Lung (tissue), 12 donors: ENCODE measurements around the gene RAB11FIP3. TPM values are rescaled to one million over a fixed set of nuclear protein-coding genes. Genes with fewer than 3 reads are reported as not detected.

ENCODE experiments used
- ATAC-seq: fragments of 200-7000 bp; cut with Tn5 transposase; one replicate; pipeline ENCODE4 v1.9.1; 2020; ENCODE audit warnings: moderate number of reproducible peaks; ENCODE audit not compliant: insufficient read depth, low FRiP score
- DNase-seq, 3 donors: peaks; one replicate each; pipeline ENCODE4 v3.0.0-alpha.2; 2013 to 2017
- H3K27ac ChIP-seq, 2 donors: one replicate each; pipeline ENCODE4 v1.5.1; 2013; ENCODE audit warnings: mild to moderate bottlenecking in 2 of 2, moderate library complexity in 2 of 2, control low read depth in 1 of 2, inconsistent platforms in 1 of 2, low read depth in 1 of 2, low read length in 1 of 2
- H3K27me3 ChIP-seq, 3 donors: one replicate each; pipeline ENCODE4 v1.5.1; 2013; ENCODE audit warnings: low read length in 2 of 3; ENCODE audit not compliant: control insufficient read depth in 3 of 3, insufficient read depth in 3 of 3
- H3K36me3 ChIP-seq, 4 donors: one replicate each; pipeline ENCODE4 v1.5.1; 2013; ENCODE audit warnings: low read length in 4 of 4, mild to moderate bottlenecking in 1 of 4, moderate library complexity in 1 of 4; ENCODE audit not compliant: control insufficient read depth in 4 of 4, insufficient read depth in 4 of 4
- H3K4me1 ChIP-seq, 5 donors: one replicate each; pipeline ENCODE4 v1.5.1; 2013; ENCODE audit warnings: low read length in 5 of 5, mild to moderate bottlenecking in 2 of 5, moderate library complexity in 1 of 5; ENCODE audit not compliant: control insufficient read depth in 5 of 5, insufficient read depth in 5 of 5
- H3K4me3 ChIP-seq: one replicate; pipeline ENCODE4 v1.5.1; 2013; ENCODE audit warnings: mild to moderate bottlenecking, control low read depth, moderate library complexity
- H3K9ac ChIP-seq, 2 donors: one replicate each; pipeline ENCODE4 v1.5.1; 2013; ENCODE audit warnings: low read length in 2 of 2, control low read depth in 1 of 2; ENCODE audit not compliant: insufficient read depth in 1 of 2
- H3K9me3 ChIP-seq, 4 donors: one replicate each; pipeline ENCODE4 v1.5.1; 2013; ENCODE audit warnings: low read length in 3 of 4, mild to moderate bottlenecking in 1 of 4, moderate library complexity in 1 of 4; ENCODE audit not compliant: control insufficient read depth in 4 of 4, insufficient read depth in 3 of 4
- WGBS, 2 donors: extraction: QIAGEN DNeasy Blood & Tissue Kit; methylation state at CpG; one replicate each; pipeline ENCODE4 v1.1.7; 2013; 5-methylcytosine and 5-hydroxymethylcytosine counted together
- polyA plus RNA-seq, 2 donors: library from polyadenylated mRNA; stranded (reverse); fragments of 200-250 nt; gene quantifications; one replicate each; pipeline ENCODE4 v1.2.1, GENCODE V29; 2013
- total RNA-seq, 2 donors: library from RNA; depleted of rRNA in 1 of 2; stranded (reverse); fragments of >200 nt in 1 of 2; gene quantifications; one replicate each; pipeline ENCODE4 v1.2.1, GENCODE V29; 2014 to 2021
- TF ChIP-seq, protein P1 (sequence below): IDR thresholded peaks from 2 replicates; pipeline ENCODE4 v1.5.1; 2012; ENCODE audit warnings: mild to moderate bottlenecking; ENCODE audit errors: control extremely low read depth, extremely low read depth
- donor health status: control.
- donor health status: control.
- donor health status: Bipolar disorder and iron deficiency.
- donor health status: healthy.
- donor health status: DM: yes; HTN: yes; CAD: no.

Gene RAB11FIP3
- total and polyA plus RNA-seq, 4 donors, result 20.7 to 38.3 (median 21.5) TPM

DNA sequence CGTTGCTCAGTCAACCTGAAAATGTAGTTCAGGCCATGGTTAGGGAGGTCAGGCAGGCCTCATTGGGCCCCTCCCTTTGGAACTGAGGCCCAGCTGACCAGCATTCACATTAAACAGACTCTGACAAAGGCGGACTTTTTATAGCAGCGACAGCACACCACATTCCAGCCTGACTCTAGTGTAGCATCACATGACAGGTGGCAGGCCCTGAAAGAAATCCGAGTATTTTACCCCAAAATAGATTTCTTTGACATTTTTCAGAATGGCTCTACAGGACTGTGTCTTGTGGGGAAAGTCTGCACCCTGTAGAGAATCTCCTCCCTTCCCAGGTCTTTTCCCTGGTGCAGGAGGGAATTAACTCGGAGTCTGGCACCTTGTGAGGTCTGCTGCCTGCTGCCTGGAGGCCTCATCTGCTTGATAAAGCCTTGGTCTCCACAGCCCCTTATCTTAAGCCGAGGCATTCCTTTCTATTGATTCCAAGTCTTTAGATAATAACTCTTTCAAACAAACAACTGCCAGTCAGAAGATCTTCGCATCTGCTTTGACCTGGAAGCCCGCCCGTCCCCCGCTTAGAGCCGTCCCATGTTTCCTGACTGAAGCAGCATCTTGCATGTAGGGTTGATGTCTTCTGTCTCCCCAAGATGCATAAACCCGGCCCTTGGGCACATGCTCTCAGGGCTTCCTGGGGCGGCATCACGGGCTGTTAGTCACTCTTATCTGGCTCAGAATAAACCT is 58.1 kb downstream of the RAB11FIP3 start:
- H3K4me3 ChIP-seq, result no peak overlapping the region

DNA sequence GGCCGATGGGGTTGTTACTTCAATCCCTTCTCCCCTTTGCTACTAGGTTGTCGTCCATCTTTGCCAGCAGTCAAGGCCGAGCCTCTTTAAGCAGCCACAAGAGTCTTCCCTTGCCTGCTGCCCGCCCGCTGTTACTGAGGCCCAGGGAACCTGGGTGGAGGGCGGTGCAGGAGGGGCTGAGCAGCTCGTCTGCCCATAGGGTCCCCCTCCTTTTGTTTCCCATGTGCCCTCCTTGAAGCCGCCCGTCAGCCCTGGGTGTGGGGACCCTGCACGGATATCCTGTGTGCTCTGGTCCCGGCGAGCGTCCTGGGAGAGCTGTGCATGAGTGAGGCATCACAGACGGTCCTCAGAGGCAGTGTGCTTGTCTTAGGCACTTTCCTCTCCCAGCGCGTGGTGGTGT is 64.2 kb downstream of the RAB11FIP3 start:
- 92 to 96% methylated on average over 16 of the region's 16 CpGs for WGBS, 2 donors
- Histone ChIP-seq H3K27ac (no peak overlapping the region), H3K36me3 (peaks cover 0 to 29% (median 12%) of the 10 kb centered on the region in 4 donors), H3K27me3 (no peaks in the 10 kb centered on the region), H3K4me1 (peaks cover 0 to 1% (median 0%) of the 10 kb centered on the region in 5 donors), H3K9ac (no peak overlapping the region), H3K9me3 (no peaks in the 10 kb centered on the region), H3K4me3 (no peak overlapping the region)
- ATAC-seq (no peak), DNase-seq (no peak)
- TF ChIP-seq, protein P1, sequence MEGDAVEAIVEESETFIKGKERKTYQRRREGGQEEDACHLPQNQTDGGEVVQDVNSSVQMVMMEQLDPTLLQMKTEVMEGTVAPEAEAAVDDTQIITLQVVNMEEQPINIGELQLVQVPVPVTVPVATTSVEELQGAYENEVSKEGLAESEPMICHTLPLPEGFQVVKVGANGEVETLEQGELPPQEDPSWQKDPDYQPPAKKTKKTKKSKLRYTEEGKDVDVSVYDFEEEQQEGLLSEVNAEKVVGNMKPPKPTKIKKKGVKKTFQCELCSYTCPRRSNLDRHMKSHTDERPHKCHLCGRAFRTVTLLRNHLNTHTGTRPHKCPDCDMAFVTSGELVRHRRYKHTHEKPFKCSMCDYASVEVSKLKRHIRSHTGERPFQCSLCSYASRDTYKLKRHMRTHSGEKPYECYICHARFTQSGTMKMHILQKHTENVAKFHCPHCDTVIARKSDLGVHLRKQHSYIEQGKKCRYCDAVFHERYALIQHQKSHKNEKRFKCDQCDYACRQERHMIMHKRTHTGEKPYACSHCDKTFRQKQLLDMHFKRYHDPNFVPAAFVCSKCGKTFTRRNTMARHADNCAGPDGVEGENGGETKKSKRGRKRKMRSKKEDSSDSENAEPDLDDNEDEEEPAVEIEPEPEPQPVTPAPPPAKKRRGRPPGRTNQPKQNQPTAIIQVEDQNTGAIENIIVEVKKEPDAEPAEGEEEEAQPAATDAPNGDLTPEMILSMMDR, result no peak

More for the DNA sequence above, 58.1 kb downstream of the RAB11FIP3 start:
- DNase-seq (no peak), ATAC-seq (no peak)
- peaks cover 0 to 1% (median 0%) of the 10 kb centered on the region in 5 donors for H3K4me1 ChIP-seq
- 79 to 89% methylated on average over 14 of the region's 14 CpGs for WGBS, 2 donors
- no peak overlapping the region for H3K9ac ChIP-seq
- H3K36me3 ChIP-seq, result peaks cover 0 to 12% (median 0%) of the 10 kb centered on the region in 4 donors
- peak overlapping the region in 1 of 2 donors; percentile 41 for H3K27ac ChIP-seq
- TF ChIP-seq, protein P1, result no peak
- no peaks in the 10 kb centered on the region for H3K9me3 ChIP-seq
- no peaks in the 10 kb centered on the region for H3K27me3 ChIP-seq

DNA sequence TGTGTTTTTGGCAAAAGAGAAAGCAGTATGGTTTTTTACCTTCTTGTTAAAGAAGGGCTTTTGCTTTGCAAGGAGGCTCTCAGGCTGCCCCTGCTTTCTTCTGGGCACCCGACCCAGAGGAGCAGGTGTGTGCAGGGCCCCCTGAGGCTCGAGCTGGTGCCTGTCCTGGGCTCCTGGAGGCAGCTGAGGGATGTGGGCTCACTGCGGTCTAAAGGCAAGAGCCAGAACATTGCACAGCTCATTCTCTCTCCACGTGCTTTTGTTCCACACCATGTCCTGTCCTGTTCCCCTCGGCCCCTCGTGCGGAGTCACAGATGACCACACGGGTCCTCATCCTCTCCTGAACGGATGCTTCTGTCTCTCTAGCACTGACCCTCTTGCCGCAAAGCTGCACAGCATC is 65.3 kb downstream of the RAB11FIP3 start:
- Histone ChIP-seq H3K27me3 (no peaks in the 10 kb centered on the region), H3K9me3 (no peaks in the 10 kb centered on the region), H3K27ac (no peak overlapping the region), H3K4me1 (no peaks in the 10 kb centered on the region), H3K36me3 (peaks cover 2 to 26% (median 14%) of the 10 kb centered on the region in 4 donors), H3K4me3 (no peak overlapping the region), H3K9ac (no peak overlapping the region)
- ATAC-seq (no peak), DNase-seq (no peak)
- WGBS, 2 donors, result 89 to 93% methylated on average over 10 of the region's 10 CpGs
- TF ChIP-seq, protein P1, result no peak
